IMR-90 (cell line): Measurements from ENCODE around the gene SPRED3. TPM values are rescaled to one million over a fixed set of nuclear protein-coding genes. Genes with fewer than 3 reads are reported as not detected.

Source experiments
- ATAC-seq: fragments of 200-7000 bp; cut with Tn5 transposase; 2 replicates; pipeline ENCODE4 v1.9.1; 2020; ENCODE audit warnings: low read depth, mild to moderate bottlenecking, moderate library complexity
- BruUV-seq: library from RNA; stranded (reverse); fragments of 400-500 nt; replicated peaks from 2 replicates; lab custom pipeline; 2021; lab: Mats Ljungman, UMichigan
- CTCF ChIA-PET: fragments of 300-600 bp; formaldehyde crosslinking; extraction: SDS; loops from one replicate; lab custom pipeline; 2021; ENCODE audit warnings: antibody characterized with exemption; lab: Yijun Ruan, JAX
- POLR2A ChIA-PET: fragments of 300-600 bp; sonication (Branson Sonifier 250); formaldehyde crosslinking; loops from one replicate; lab custom pipeline; 2022; ENCODE audit warnings: antibody characterized with exemption; ENCODE audit not compliant: unreplicated experiment; lab: Charles Lee
- DNase-seq: peaks from one replicate; pipeline ENCODE4 v3.0.0; 2013
- H2AFZ ChIP-seq: replicated peaks from 2 replicates; pipeline ENCODE3; 2013; ENCODE audit warnings: low read length, mild to moderate bottlenecking; ENCODE audit not compliant: poor library complexity
- H2AK5ac ChIP-seq: 2 replicates; pipeline ENCODE4 v1.6.1; 2013; ENCODE audit warnings: low read depth, low read length, inconsistent platforms
- H2AK9ac ChIP-seq: replicated peaks from 2 replicates; pipeline ENCODE3; 2013; ENCODE audit warnings: mild to moderate bottlenecking, low read depth, low read length, moderate library complexity; ENCODE audit not compliant: poor library complexity
- H2BK120ac ChIP-seq: 2 replicates; pipeline ENCODE4 v1.6.1; 2013; ENCODE audit warnings: low read depth, low read length, inconsistent platforms
- H2BK15ac ChIP-seq: 3 replicates; pipeline ENCODE4 v1.6.1; 2013; ENCODE audit warnings: low read depth, low read length, inconsistent platforms
- H2BK20ac ChIP-seq: 2 replicates; pipeline ENCODE4 v1.6.1; 2013; ENCODE audit warnings: low read depth, mild to moderate bottlenecking, inconsistent platforms, low read length, moderate library complexity
- H2BK5ac ChIP-seq: 2 replicates; pipeline ENCODE4 v1.6.1; 2013; ENCODE audit warnings: mild to moderate bottlenecking, low read depth, low read length, inconsistent platforms; ENCODE audit not compliant: poor library complexity, severe bottlenecking
- H3K14ac ChIP-seq: replicated peaks from 2 replicates; pipeline ENCODE4 v1.6.1; 2013; ENCODE audit warnings: low read depth, low read length, inconsistent platforms
- H3K18ac ChIP-seq: 2 replicates; pipeline ENCODE4 v1.6.1; 2013; ENCODE audit warnings: low read depth, low read length, control low read depth
- H3K23ac ChIP-seq: 2 replicates; pipeline ENCODE4 v1.6.1; 2013; ENCODE audit warnings: low read depth, low read length, inconsistent platforms
- H3K27ac ChIP-seq: 2 replicates; pipeline ENCODE4 v1.5.1; 2013; ENCODE audit warnings: mild to moderate bottlenecking, control low read depth, low read length; ENCODE audit not compliant: insufficient read depth
- H3K27me3 ChIP-seq: 2 replicates; pipeline ENCODE4 v1.6.1; 2013; ENCODE audit warnings: low read length; ENCODE audit not compliant: control insufficient read depth, insufficient read depth
- H3K36me3 ChIP-seq: 2 replicates; pipeline ENCODE4 v1.6.1; 2013; ENCODE audit warnings: low read length, mixed read lengths; ENCODE audit not compliant: control insufficient read depth, insufficient read depth
- H3K4ac ChIP-seq: 2 replicates; pipeline ENCODE4 v1.6.1; 2013; ENCODE audit warnings: low read depth, low read length, inconsistent platforms
- H3K4me1 ChIP-seq: 2 replicates; pipeline ENCODE4 v1.6.1; 2013; ENCODE audit warnings: low read length, mixed read lengths; ENCODE audit not compliant: control insufficient read depth, insufficient read depth
- H3K4me2 ChIP-seq: 2 replicates; pipeline ENCODE4 v1.6.1; 2013; ENCODE audit warnings: low read depth, mild to moderate bottlenecking, control low read depth, low read length, moderate library complexity
- H3K4me3 ChIP-seq: 2 replicates; pipeline ENCODE4 v1.5.1; 2013; ENCODE audit warnings: low read depth, mild to moderate bottlenecking, control low read depth, low read length, moderate library complexity; ENCODE audit not compliant: insufficient read depth
- H3K56ac ChIP-seq: 2 replicates; pipeline ENCODE4 v1.6.1; 2013; ENCODE audit warnings: low read length, inconsistent platforms; ENCODE audit not compliant: insufficient read depth; ENCODE audit errors: extremely low read depth
- H3K79me1 ChIP-seq, 2 experiments: 2 replicates each; pipeline ENCODE4 v1.6.1; 2013; ENCODE audit warnings: low read length in 2 of 2, inconsistent platforms in 1 of 2, low read depth in 1 of 2
- H3K9ac ChIP-seq: 2 replicates; pipeline ENCODE4 v1.6.1; 2013; ENCODE audit warnings: low read depth, low read length, control low read depth
- H3K9me1 ChIP-seq: 2 replicates; pipeline ENCODE4 v1.6.1; 2013; ENCODE audit warnings: low read length, inconsistent platforms; ENCODE audit not compliant: insufficient read depth
- H3K9me3 ChIP-seq: 2 replicates; pipeline ENCODE4 v1.6.1; 2013; ENCODE audit warnings: low read length; ENCODE audit not compliant: control insufficient read depth, insufficient read depth
- H4K20me1 ChIP-seq: 2 replicates; pipeline ENCODE4 v1.6.1; 2013; ENCODE audit warnings: low read length, inconsistent platforms; ENCODE audit not compliant: insufficient read depth
- H4K5ac ChIP-seq: 2 replicates; pipeline ENCODE4 v1.6.1; 2013; ENCODE audit warnings: mild to moderate bottlenecking, low read depth, low read length, control low read depth
- H4K8ac ChIP-seq, 2 experiments: 2 replicates each; pipeline ENCODE4 v1.6.1; 2013; ENCODE audit warnings: low read depth in 2 of 2, low read length in 2 of 2, control low read depth in 1 of 2, inconsistent platforms in 1 of 2
- H4K91ac ChIP-seq: 2 replicates; pipeline ENCODE4 v1.6.1; 2013; ENCODE audit warnings: low read depth, low read length, inconsistent platforms; ENCODE audit not compliant: insufficient read depth
- BHLHE40 ChIP-seq: fragments of 150-350 bp; IDR thresholded peaks from 2 replicates; pipeline ENCODE4 v1.6.1; 2016; ENCODE audit warnings: mild to moderate bottlenecking, low read depth, low read length
- CEBPB ChIP-seq: IDR thresholded peaks from 2 replicates; pipeline ENCODE4 v1.6.1; 2012; ENCODE audit warnings: low read depth, low read length, improper control_type of control experiment
- CHD1 ChIP-seq: IDR thresholded peaks from 2 replicates; pipeline ENCODE4 v1.6.1; 2012; ENCODE audit warnings: low read depth, low read length, improper control_type of control experiment
- FOS ChIP-seq: fragments of 150-350 bp; IDR thresholded peaks from 2 replicates; pipeline ENCODE4 v1.6.1; 2016; ENCODE audit warnings: low read depth, low read length
- MAFK ChIP-seq: IDR thresholded peaks from 2 replicates; pipeline ENCODE4 v1.6.1; 2012; ENCODE audit warnings: low read depth, low read length, improper control_type of control experiment
- MAZ ChIP-seq: IDR thresholded peaks from 2 replicates; pipeline ENCODE4 v1.6.1; 2012; ENCODE audit warnings: low read depth, mild to moderate bottlenecking, low read length, improper control_type of control experiment, moderate library complexity, borderline replicate concordance
- MXI1 ChIP-seq: IDR thresholded peaks from 2 replicates; pipeline ENCODE4 v1.6.1; 2012; ENCODE audit warnings: low read depth, mild to moderate bottlenecking, low read length, moderate library complexity, borderline replicate concordance
- NFE2L2 ChIP-seq: fragments of 150-350 bp; IDR thresholded peaks from 2 replicates; pipeline ENCODE4 v1.6.1; 2016; ENCODE audit warnings: low read depth, mild to moderate bottlenecking, low read length
- POLR2A ChIP-seq: IDR thresholded peaks from 2 replicates; pipeline ENCODE4 v1.6.1; 2012; ENCODE audit warnings: mild to moderate bottlenecking, low read depth, low read length
- RAD21 ChIP-seq: IDR thresholded peaks from 2 replicates; pipeline ENCODE4 v1.6.1; 2012; ENCODE audit warnings: low read length, improper control_type of control experiment
- RCOR1 ChIP-seq: IDR thresholded peaks from 2 replicates; pipeline ENCODE4 v1.6.1; 2012; ENCODE audit warnings: mild to moderate bottlenecking, low read length, improper control_type of control experiment; ENCODE audit not compliant: insufficient replicate concordance
- RFX5 ChIP-seq: IDR thresholded peaks from 2 replicates; pipeline ENCODE4 v1.8.0; 2012; ENCODE audit warnings: low read depth, mild to moderate bottlenecking, low read length, moderate library complexity
- SMC3 ChIP-seq: fragments of 150-350 bp; IDR thresholded peaks from 2 replicates; pipeline ENCODE4 v1.6.1; 2016; ENCODE audit warnings: low read depth, mild to moderate bottlenecking, antibody characterized with exemption, low read length, moderate library complexity
- WGBS, 2 experiments: methylation state at CpG; one replicate each; pipeline versions ENCODE4 v1.1.5 to v1.1.7; 2013; ENCODE audit warnings: missing lambda C conversion rate in 2 of 2; ENCODE audit not compliant: insufficient read length in 1 of 2; ENCODE audit errors: extremely low coverage in 2 of 2; 5-methylcytosine and 5-hydroxymethylcytosine counted together
- dilution Hi-C: fragments of 300-500 bp; cut with HindIII; formaldehyde crosslinking; loops from one replicate; pipeline ENCODE4 v1.14.3; 2018; ENCODE audit warnings: low sequenced_read_pairs; ENCODE audit not compliant: unreplicated experiment
- in situ Hi-C: fragments of 300-500 bp; cut with MboI; formaldehyde crosslinking; loops from 3 replicates; pipeline ENCODE4 v1.14.3; 2019; ENCODE audit warnings: low sequenced_read_pairs, inconsistent platforms, mixed read lengths
- intact Hi-C: fragments of 100-400 bp; cut with micrococcal nuclease; formaldehyde crosslinking; loops from 2 replicates; pipeline ENCODE4 v1.10.0; 2022
- polyA plus RNA-seq, 3 experiments: library from polyadenylated mRNA; depleted of rRNA; stranded (reverse); fragments of >200 nt; gene quantifications; 2 replicates each; pipeline ENCODE4 v1.2.3, GENCODE V29; 2012; ENCODE audit warnings: low replicate concordance in 1 of 3
- total RNA-seq: library from RNA; depleted of rRNA; stranded (reverse); fragments of >200 nt; gene quantifications from 2 replicates; pipeline ENCODE4 v1.2.3, GENCODE V29; 2012
- TF ChIP-seq, protein P1 (sequence below): conservative IDR thresholded peaks from 2 replicates; pipeline ENCODE4 v1.5.1; 2012; ENCODE audit warnings: mild to moderate bottlenecking, low read depth, low read length, improper control_type of control experiment
- TF ChIP-seq, protein P2 (sequence below): fragments of 150-350 bp; IDR thresholded peaks from 2 replicates; pipeline ENCODE4 v1.6.1; 2017; ENCODE audit warnings: mild to moderate bottlenecking, antibody characterized with exemption, low read length, low read depth
- TF ChIP-seq, protein P3 (sequence below): fragments of 150-350 bp; IDR thresholded peaks from 2 replicates; pipeline ENCODE4 v1.6.1; 2016; ENCODE audit warnings: low read depth, mild to moderate bottlenecking, low read length, moderate library complexity, borderline replicate concordance

Gene SPRED3
- total and polyA plus RNA-seq, 2 of the 4 experiments (the other 2 are of a cell fraction) = 0.90 to 7.9 TPM

DNA sequence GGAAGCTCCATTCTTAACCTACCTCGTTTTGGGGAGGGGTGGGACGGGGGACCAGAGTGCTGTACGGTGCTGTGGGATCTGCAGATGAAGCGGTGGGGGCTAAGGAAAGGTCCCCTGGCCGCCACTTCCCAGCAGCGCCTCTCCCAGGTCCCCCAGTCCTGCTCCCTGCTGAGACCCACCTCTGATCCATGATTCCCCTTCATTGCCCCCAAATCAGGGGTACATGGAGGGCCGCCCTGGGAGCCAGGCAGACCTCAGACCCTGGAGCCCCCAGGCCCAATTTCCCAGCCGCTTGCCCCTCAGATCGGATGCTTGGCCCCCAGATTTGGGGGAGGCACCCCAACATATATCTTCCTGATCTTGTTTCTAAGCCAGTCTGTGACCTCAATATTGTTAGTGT is 10.6 kb downstream of the SPRED3 start:
- H2BK120ac ChIP-seq = no peak overlapping the region
- in situ Hi-C loops (no loop called here), dilution Hi-C loops (no loop called here), intact Hi-C loops (no loop called here)
- no peaks in the 10 kb centered on the region for H3K27me3 ChIP-seq
- H2AK5ac ChIP-seq = no peak overlapping the region
- H3K4me2 ChIP-seq = no peak overlapping the region
- H3K23ac ChIP-seq = no peak overlapping the region
- no peaks in the 10 kb centered on the region for H4K20me1 ChIP-seq
- H3K18ac ChIP-seq = no peak overlapping the region
- H3K4me3 ChIP-seq = no peak overlapping the region
- BruUV-seq = no TSS peak
- no peak overlapping the region for H4K5ac ChIP-seq
- no peak overlapping the region for H3K9ac ChIP-seq
- H2BK15ac ChIP-seq = no peak overlapping the region
- H3K4ac ChIP-seq = no peak overlapping the region
- ChIA-PET POLR2A (no interaction called here), CTCF (no interaction called here)
- H3K9me3 ChIP-seq = no peaks in the 10 kb centered on the region
- H2AFZ ChIP-seq = no peak overlapping the region
- no peak overlapping the region for H2BK20ac ChIP-seq
- no peak overlapping the region for H3K27ac ChIP-seq
- 71% methylated on average over 1 of the region's 9 CpGs; no CpG with 5 or more reads in 1 of the 2 experiments for WGBS, 2 experiments
- ATAC-seq (no peak), DNase-seq (no peak)
- H2AK9ac ChIP-seq = no peak overlapping the region
- no peak overlapping the region for H4K91ac ChIP-seq
- peaks cover 1 to 10% of the 10 kb centered on the region in 2 experiments; a peak in 3 of 4 replicates for H3K79me1 ChIP-seq
- H4K8ac ChIP-seq = no peak overlapping the region
- H3K36me3 ChIP-seq = peaks cover 14% of the 10 kb centered on the region; the same call in 1 of the 2 replicates
- H3K14ac ChIP-seq = no peak overlapping the region
- H3K56ac ChIP-seq = no peak overlapping the region
- H2BK5ac ChIP-seq = no peak overlapping the region
- H3K4me1 ChIP-seq = no peaks in the 10 kb centered on the region
- TF ChIP-seq NFE2L2 = no peak
- TF ChIP-seq RAD21 = no peak
- no peak for TF ChIP-seq CEBPB
- TF ChIP-seq, protein P1, sequence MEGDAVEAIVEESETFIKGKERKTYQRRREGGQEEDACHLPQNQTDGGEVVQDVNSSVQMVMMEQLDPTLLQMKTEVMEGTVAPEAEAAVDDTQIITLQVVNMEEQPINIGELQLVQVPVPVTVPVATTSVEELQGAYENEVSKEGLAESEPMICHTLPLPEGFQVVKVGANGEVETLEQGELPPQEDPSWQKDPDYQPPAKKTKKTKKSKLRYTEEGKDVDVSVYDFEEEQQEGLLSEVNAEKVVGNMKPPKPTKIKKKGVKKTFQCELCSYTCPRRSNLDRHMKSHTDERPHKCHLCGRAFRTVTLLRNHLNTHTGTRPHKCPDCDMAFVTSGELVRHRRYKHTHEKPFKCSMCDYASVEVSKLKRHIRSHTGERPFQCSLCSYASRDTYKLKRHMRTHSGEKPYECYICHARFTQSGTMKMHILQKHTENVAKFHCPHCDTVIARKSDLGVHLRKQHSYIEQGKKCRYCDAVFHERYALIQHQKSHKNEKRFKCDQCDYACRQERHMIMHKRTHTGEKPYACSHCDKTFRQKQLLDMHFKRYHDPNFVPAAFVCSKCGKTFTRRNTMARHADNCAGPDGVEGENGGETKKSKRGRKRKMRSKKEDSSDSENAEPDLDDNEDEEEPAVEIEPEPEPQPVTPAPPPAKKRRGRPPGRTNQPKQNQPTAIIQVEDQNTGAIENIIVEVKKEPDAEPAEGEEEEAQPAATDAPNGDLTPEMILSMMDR = no peak
- no peak for TF ChIP-seq CHD1
- no peak for TF ChIP-seq BHLHE40
- no peak for TF ChIP-seq SMC3
- TF ChIP-seq FOS = no peak
- no peak for TF ChIP-seq MAZ
- no peak for TF ChIP-seq MAFK
- TF ChIP-seq, protein P2, sequence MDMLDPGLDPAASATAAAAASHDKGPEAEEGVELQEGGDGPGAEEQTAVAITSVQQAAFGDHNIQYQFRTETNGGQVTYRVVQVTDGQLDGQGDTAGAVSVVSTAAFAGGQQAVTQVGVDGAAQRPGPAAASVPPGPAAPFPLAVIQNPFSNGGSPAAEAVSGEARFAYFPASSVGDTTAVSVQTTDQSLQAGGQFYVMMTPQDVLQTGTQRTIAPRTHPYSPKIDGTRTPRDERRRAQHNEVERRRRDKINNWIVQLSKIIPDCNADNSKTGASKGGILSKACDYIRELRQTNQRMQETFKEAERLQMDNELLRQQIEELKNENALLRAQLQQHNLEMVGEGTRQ = no peak
- TF ChIP-seq RCOR1 = no peak
- TF ChIP-seq MXI1 = no peak
- TF ChIP-seq, protein P3, sequence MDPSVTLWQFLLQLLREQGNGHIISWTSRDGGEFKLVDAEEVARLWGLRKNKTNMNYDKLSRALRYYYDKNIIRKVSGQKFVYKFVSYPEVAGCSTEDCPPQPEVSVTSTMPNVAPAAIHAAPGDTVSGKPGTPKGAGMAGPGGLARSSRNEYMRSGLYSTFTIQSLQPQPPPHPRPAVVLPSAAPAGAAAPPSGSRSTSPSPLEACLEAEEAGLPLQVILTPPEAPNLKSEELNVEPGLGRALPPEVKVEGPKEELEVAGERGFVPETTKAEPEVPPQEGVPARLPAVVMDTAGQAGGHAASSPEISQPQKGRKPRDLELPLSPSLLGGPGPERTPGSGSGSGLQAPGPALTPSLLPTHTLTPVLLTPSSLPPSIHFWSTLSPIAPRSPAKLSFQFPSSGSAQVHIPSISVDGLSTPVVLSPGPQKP = no peak
- no peak for TF ChIP-seq RFX5
- TF ChIP-seq POLR2A = no peak
- H3K9me1 ChIP-seq = 0 out of 2 replicates have a peak, but pooled peaks cover under 1% of the 10 kb centered on the region
